HFFc6 (cell line): ENCODE results near the gene RPH3AL. TPM values are rescaled to one million over a fixed set of nuclear protein-coding genes. Genes with fewer than 3 reads are reported as not detected.
"Not testable (repeated sequence)": the region's sequence is repeated elsewhere in the genome, so short reads cannot be mapped to it uniquely, and the experiment has no call there.

ENCODE experiments used
- DNase-seq: peaks from one replicate; pipeline ENCODE4 v3.0.0-alpha.2; 2018
- H3K27ac Mint-ChIP-seq: 2 replicates; pipeline ENCODE4 v1.8.0; 2020; ENCODE audit warnings: mild to moderate bottlenecking, mixed read lengths
- H3K27me3 Mint-ChIP-seq: 2 replicates; pipeline ENCODE4 v1.8.0; 2021; ENCODE audit warnings: mild to moderate bottlenecking, moderate library complexity, mixed read lengths; ENCODE audit not compliant: insufficient read depth
- H3K36me3 Mint-ChIP-seq: 2 replicates; pipeline ENCODE4 v1.8.0; 2021; ENCODE audit warnings: low read depth, mixed read lengths
- H3K4me1 Mint-ChIP-seq: 2 replicates; pipeline ENCODE4 v1.8.0; 2020; ENCODE audit warnings: low read depth, mixed read lengths
- H3K4me3 Mint-ChIP-seq: 2 replicates; pipeline ENCODE4 v1.8.0; 2020; ENCODE audit warnings: mild to moderate bottlenecking, moderate library complexity, mixed read lengths
- H3K9me3 Mint-ChIP-seq: 2 replicates; pipeline ENCODE4 v1.8.0; 2020; ENCODE audit warnings: mild to moderate bottlenecking, mixed read lengths
- CTCF ChIP-seq: fragments of 200-600 bp; sonication (generic); IDR thresholded peaks from 2 replicates; pipeline ENCODE4 v1.5.0; 2021; ENCODE audit warnings: antibody characterized with exemption, mild to moderate bottlenecking
- total RNA-seq, 6 experiments: library from RNA; stranded (reverse); fragmentation: NEBNext Ultra II Directional; extraction: Animal tissue kit (Norgen Biotek cat#: 25700); gene quantifications; 2 replicates in 1 of 6; 3 replicates in 5 of 6; pipeline ENCODE4 v1.2.3, GENCODE V29; 2021

Gene RPH3AL
- total RNA-seq, 6 experiments from 2014 or later, result 1.4 to 2.4 (median 2.0) TPM

GRCh38 chr17:204427-205147, 148.0 kb downstream of the RPH3AL start:
- DNase-seq, result no peak
- TF ChIP-seq CTCF, result no peak
- H3K27ac Mint-ChIP-seq, result no peak overlapping the region
- peaks cover 8% of the 10 kb centered on the region; the same call in 1 of the 2 replicates for H3K36me3 Mint-ChIP-seq
- no peaks in the 10 kb centered on the region for H3K4me1 Mint-ChIP-seq
- H3K9me3 Mint-ChIP-seq, result peaks cover 10% of the 10 kb centered on the region
- H3K4me3 Mint-ChIP-seq, result no peak overlapping the region
- peaks cover 38% of the 10 kb centered on the region for H3K27me3 Mint-ChIP-seq

GRCh38 chr17:202501-202951, 150.1 kb downstream of the RPH3AL start:
- H3K9me3 Mint-ChIP-seq, result peaks cover 14% of the 10 kb centered on the region
- peaks cover 38% of the 10 kb centered on the region for H3K27me3 Mint-ChIP-seq
- DNase-seq, result no peak
- no peaks in the 10 kb centered on the region for H3K4me1 Mint-ChIP-seq
- H3K27ac Mint-ChIP-seq, result no peak overlapping the region
- no peak for TF ChIP-seq CTCF
- H3K36me3 Mint-ChIP-seq, result peaks cover 8% of the 10 kb centered on the region; the same call in 1 of the 2 replicates
- no peak overlapping the region for H3K4me3 Mint-ChIP-seq

GRCh38 chr17:201736-202135, 150.9 kb downstream of the RPH3AL start:
- not testable (repeated sequence) for H3K4me1 Mint-ChIP-seq, H3K36me3 Mint-ChIP-seq, H3K4me3 Mint-ChIP-seq, H3K27ac Mint-ChIP-seq, DNase-seq
- Mint-ChIP-seq H3K27me3 (peaks cover 41% of the 10 kb centered on the region), H3K9me3 (peaks cover 12% of the 10 kb centered on the region)

GRCh38 chr17:201257-201656, 151.3 kb downstream of the RPH3AL start:
- H3K9me3 Mint-ChIP-seq, H3K4me1 Mint-ChIP-seq, H3K36me3 Mint-ChIP-seq, H3K27ac Mint-ChIP-seq, DNase-seq, H3K4me3 Mint-ChIP-seq: not testable (repeated sequence)
- peaks cover 46% of the 10 kb centered on the region for H3K27me3 Mint-ChIP-seq

- Mint-ChIP-seq H3K36me3 (no peaks in the 10 kb centered on the region), H3K4me1 (no peaks in the 10 kb centered on the region), H3K4me3 (no peak overlapping the region), H3K27me3 (peaks cover 49% of the 10 kb centered on the region), H3K9me3 (peaks cover 4% of the 10 kb centered on the region; the same call in 1 of the 2 replicates), H3K27ac (no peak overlapping the region)
- no peak for TF ChIP-seq CTCF
- DNase-seq, result no peak
Measured at GRCh38 chr17:200586-200985, 152.0 kb downstream of the RPH3AL start.

GRCh38 chr17:199806-200545, 152.6 kb downstream of the RPH3AL start:
- no peaks in the 10 kb centered on the region for H3K4me1 Mint-ChIP-seq
- DNase-seq, result no peak
- H3K4me3 Mint-ChIP-seq, result no peak overlapping the region
- no peak overlapping the region for H3K27ac Mint-ChIP-seq
- no peaks in the 10 kb centered on the region for H3K36me3 Mint-ChIP-seq
- peaks cover 55% of the 10 kb centered on the region for H3K27me3 Mint-ChIP-seq
- H3K9me3 Mint-ChIP-seq, result peaks cover 4% of the 10 kb centered on the region; the same call in 1 of the 2 replicates
- TF ChIP-seq CTCF, result no peak
